ENCODE data around the gene PDGFRA.

DNA sequence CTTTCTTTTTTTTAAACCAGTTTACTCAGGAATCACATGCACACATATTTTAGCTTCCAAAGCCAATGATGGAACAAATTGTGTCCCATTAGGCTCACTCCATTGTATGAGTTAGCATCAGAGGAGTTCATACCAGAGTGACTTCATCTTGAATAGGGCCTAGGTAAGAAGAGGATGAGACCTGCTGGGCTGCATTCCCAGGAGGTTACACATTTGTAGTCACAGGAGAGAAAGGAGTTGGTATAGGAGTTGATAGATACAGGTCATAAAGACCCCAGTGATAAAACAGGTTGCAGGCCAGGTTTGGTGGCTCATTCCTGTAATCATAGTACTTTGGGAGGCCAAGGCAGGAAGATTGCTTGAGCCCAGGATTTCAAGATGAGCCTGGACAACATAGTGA is 9.3 kb downstream of the PDGFRA start:
- TF ChIP-seq CEBPB (IDR thresholded peaks at IDR 0.05; ENCODE audit: borderline replicate concordance in 1 of 2, low read depth in 2 of 2, low read length in 2 of 2) (no peak), EZH2 (IDR thresholded peaks at IDR 0.05; ENCODE audit: borderline replicate concordance, control insufficient read depth, low read depth, low read length) (no peak), RAD21 (IDR thresholded peaks at IDR 0.05; ENCODE audit: insufficient read depth, low read depth, low read length) (no peak), SREBF2 (IDR thresholded peaks at IDR 0.05; ENCODE audit: low read length) (no peak), POLR2A (IDR thresholded peaks at IDR 0.05; ENCODE audit: low read depth, low read length) (no peak), JUNB (IDR thresholded peaks at IDR 0.05) (no peak), ESRRA (IDR thresholded peaks at IDR 0.05; ENCODE audit: low read length) (no peak), CREM (IDR thresholded peaks at IDR 0.05; ENCODE audit: low read depth) (no peak), NFYB (IDR thresholded peaks at IDR 0.05; ENCODE audit: insufficient read depth, low read depth, low read length) (no peak)
- TF ChIP-seq, protein P1, sequence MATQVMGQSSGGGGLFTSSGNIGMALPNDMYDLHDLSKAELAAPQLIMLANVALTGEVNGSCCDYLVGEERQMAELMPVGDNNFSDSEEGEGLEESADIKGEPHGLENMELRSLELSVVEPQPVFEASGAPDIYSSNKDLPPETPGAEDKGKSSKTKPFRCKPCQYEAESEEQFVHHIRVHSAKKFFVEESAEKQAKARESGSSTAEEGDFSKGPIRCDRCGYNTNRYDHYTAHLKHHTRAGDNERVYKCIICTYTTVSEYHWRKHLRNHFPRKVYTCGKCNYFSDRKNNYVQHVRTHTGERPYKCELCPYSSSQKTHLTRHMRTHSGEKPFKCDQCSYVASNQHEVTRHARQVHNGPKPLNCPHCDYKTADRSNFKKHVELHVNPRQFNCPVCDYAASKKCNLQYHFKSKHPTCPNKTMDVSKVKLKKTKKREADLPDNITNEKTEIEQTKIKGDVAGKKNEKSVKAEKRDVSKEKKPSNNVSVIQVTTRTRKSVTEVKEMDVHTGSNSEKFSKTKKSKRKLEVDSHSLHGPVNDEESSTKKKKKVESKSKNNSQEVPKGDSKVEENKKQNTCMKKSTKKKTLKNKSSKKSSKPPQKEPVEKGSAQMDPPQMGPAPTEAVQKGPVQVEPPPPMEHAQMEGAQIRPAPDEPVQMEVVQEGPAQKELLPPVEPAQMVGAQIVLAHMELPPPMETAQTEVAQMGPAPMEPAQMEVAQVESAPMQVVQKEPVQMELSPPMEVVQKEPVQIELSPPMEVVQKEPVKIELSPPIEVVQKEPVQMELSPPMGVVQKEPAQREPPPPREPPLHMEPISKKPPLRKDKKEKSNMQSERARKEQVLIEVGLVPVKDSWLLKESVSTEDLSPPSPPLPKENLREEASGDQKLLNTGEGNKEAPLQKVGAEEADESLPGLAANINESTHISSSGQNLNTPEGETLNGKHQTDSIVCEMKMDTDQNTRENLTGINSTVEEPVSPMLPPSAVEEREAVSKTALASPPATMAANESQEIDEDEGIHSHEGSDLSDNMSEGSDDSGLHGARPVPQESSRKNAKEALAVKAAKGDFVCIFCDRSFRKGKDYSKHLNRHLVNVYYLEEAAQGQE (IDR thresholded peaks at IDR 0.05; ENCODE audit: low read depth, low read length): no peak
- TF ChIP-seq, protein P2, sequence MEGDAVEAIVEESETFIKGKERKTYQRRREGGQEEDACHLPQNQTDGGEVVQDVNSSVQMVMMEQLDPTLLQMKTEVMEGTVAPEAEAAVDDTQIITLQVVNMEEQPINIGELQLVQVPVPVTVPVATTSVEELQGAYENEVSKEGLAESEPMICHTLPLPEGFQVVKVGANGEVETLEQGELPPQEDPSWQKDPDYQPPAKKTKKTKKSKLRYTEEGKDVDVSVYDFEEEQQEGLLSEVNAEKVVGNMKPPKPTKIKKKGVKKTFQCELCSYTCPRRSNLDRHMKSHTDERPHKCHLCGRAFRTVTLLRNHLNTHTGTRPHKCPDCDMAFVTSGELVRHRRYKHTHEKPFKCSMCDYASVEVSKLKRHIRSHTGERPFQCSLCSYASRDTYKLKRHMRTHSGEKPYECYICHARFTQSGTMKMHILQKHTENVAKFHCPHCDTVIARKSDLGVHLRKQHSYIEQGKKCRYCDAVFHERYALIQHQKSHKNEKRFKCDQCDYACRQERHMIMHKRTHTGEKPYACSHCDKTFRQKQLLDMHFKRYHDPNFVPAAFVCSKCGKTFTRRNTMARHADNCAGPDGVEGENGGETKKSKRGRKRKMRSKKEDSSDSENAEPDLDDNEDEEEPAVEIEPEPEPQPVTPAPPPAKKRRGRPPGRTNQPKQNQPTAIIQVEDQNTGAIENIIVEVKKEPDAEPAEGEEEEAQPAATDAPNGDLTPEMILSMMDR (IDR thresholded peaks at IDR 0.05 in 2 of 3, conservative IDR thresholded peaks at IDR 0.05 in 1 of 3; ENCODE audit: control insufficient read depth in 2 of 3, extremely low read depth in 1 of 3, insufficient read depth in 1 of 3, low read depth in 3 of 3, low read length in 3 of 3): no peak
